Measurements from ENCODE around the gene UGT2A2. TPM values are rescaled to one million over a fixed set of nuclear protein-coding genes. Genes with fewer than 3 reads are reported as not detected.

UGT2A2 gene
- total and polyA plus RNA-seq, 10 of the 15 experiments (the other 5 are each of a cell fraction or from before 2014, with no cell fraction given), result 0.18 TPM; not detected in 9

- ChIA-PET RAD21 (ENCODE audit: unreplicated experiment) (no interaction called here), POLR2A (no interaction called here), CTCF (interaction anchor here (0.8 to 1.7 kb wide), 3 partner anchors 16 to 1119 kb away, joined by 3 to 6 read pairs (median 5); no protein-coding TSS in a partner anchor), SMC1A (ENCODE audit: uncharacterized antibody, unreplicated experiment) (interaction anchor here (0.8 to 1.8 kb wide), 6 partner anchors 22 to 1345 kb away, joined by 3 to 5 read pairs (median 3); no protein-coding TSS in a partner anchor)
- no peaks in the 10 kb centered on the region for H3K9me3 ChIP-seq (replicated peaks; ENCODE audit: control insufficient read depth, insufficient read depth, low read length)
- FAIRE-seq, result no peak
- ATAC-seq, result peak; percentile 50; the same call in 2 of the 3 replicates
- H3K36me3 ChIP-seq (ENCODE audit: control insufficient read depth in 2 of 2, insufficient read depth in 2 of 2, low read length in 1 of 2), result no peaks in the 10 kb centered on the region
- intact Hi-C loops (cut with micrococcal nuclease; ENCODE audit: unreplicated experiment), result loop anchor here (2.0 to 10.0 kb wide), 3 partner anchors 300 to 1622 kb away; no protein-coding TSS in a partner anchor
- no peak for DNase-seq (ENCODE audit: low read depth, low spot score)
- no peak overlapping the region for H3K4me2 ChIP-seq (ENCODE audit: control insufficient read depth, insufficient read depth)
- no peaks in the 10 kb centered on the region for H3K27me3 ChIP-seq (replicated peaks in 1 of 2; ENCODE audit: control insufficient read depth in 2 of 2, insufficient read depth in 2 of 2, low read length in 1 of 2)
- 66% methylated on average over 6 of the region's 6 CpGs for WGBS (ENCODE audit: insufficient coverage, insufficient replicate concordance, low lambda C conversion rate, missing lambda C conversion rate)
- no peaks in the 10 kb centered on the region for H3K4me1 ChIP-seq (ENCODE audit: control insufficient read depth, insufficient read depth, low read length)
- H2AFZ ChIP-seq (ENCODE audit: control insufficient read depth, low read depth, low read length), result no peak overlapping the region
- no peaks in the 10 kb centered on the region for H3K79me2 ChIP-seq (ENCODE audit: control insufficient read depth, insufficient read depth, low read length)
- H3K9ac ChIP-seq (ENCODE audit: control insufficient read depth, insufficient read depth, low read length), result no peak overlapping the region
- TF ChIP-seq CTCF (IDR thresholded peaks at IDR 0.05 in 2 of 3, conservative IDR thresholded peaks at IDR 0.05 in 1 of 3; ENCODE audit: control insufficient read depth in 2 of 3, extremely low read depth in 1 of 3, insufficient read depth in 1 of 3, low read depth in 3 of 3, low read length in 3 of 3) (peak; percentile 30 to 46 (median 31); a peak in 4 of 6 replicates), RAD21 (IDR thresholded peaks at IDR 0.05; ENCODE audit: insufficient read depth, low read depth, low read length) (peak; percentile 70), JUNB (IDR thresholded peaks at IDR 0.05) (no peak), MLLT1 (IDR thresholded peaks at IDR 0.05) (no peak), ZNF24 (IDR thresholded peaks at IDR 0.05) (no peak), SMC3 (IDR thresholded peaks at IDR 0.05; ENCODE audit: borderline replicate concordance, low read length) (peak; percentile 45; the same call in 1 of the 2 replicates)
- H4K20me1 ChIP-seq (ENCODE audit: control insufficient read depth, insufficient read depth), result no peaks in the 10 kb centered on the region
- H3K27ac ChIP-seq (ENCODE audit: control insufficient read depth, insufficient read depth), result no peak overlapping the region
- H3K4me3 ChIP-seq, result no peak overlapping the region
- in situ Hi-C loops (cut with MboI), result loop anchor here (25.0 kb wide), 2 partner anchors 305 to 1130 kb away; no protein-coding TSS in a partner anchor
- no TSS peak for BruUV-seq (replicated peaks)
Measured at GRCh38 chr4:69617083-69617694, 22.3 kb downstream of the UGT2A2 start.
